GM21717 (cell line): ENCODE data around the gene KLK15.

Experiments used
- ATAC-seq: cut with Tn5 transposase; IDR thresholded peaks from one replicate; pipeline ENCODE4 v1.9.1; 2021; ENCODE audit warnings: mild to moderate bottlenecking, moderate library complexity; ENCODE audit not compliant: unreplicated experiment

The KLK15 gene

GRCh38 chr19:50833117-50833801, at the start of gene KLK15:
Gene KLK15, minus strand, starts transcription at chr19:50833574. Its CDS starts 2,082 bp downstream, at chr19:50831492.
- ATAC-seq: no peak

GRCh38 chr19:50882188-50882587, 48.8 kb upstream of the KLK15 start:
- ATAC-seq: no peak

- ATAC-seq: no peak
These were observed 46.9 kb upstream of the KLK15 start for GRCh38 chr19:50880241-50880640.

GRCh38 chr19:50878851-50879250, 45.5 kb upstream of the KLK15 start:
- ATAC-seq: no peak

- ATAC-seq: no peak
These were observed 44.0 kb upstream of the KLK15 start for GRCh38 chr19:50877338-50877737.

- no peak for ATAC-seq
These were observed 43.1 kb upstream of the KLK15 start for GRCh38 chr19:50876456-50876855.

GRCh38 chr19:50875795-50876422, 42.5 kb upstream of the KLK15 start:
- ATAC-seq: no peak

GRCh38 chr19:50874211-50874610, 40.8 kb upstream of the KLK15 start:
- ATAC-seq: no peak

- no peak for ATAC-seq
These were observed 39.7 kb upstream of the KLK15 start, which contains the start of gene KLK2 for GRCh38 chr19:50873056-50873455. Gene KLK2, plus strand, starts transcription at chr19:50873439. Its CDS starts 35 bp downstream, at chr19:50873474.

- no peak for ATAC-seq
These were observed 37.2 kb upstream of the KLK15 start for GRCh38 chr19:50870417-50871089.

GRCh38 chr19:50869479-50869878, 36.1 kb upstream of the KLK15 start:
- no peak for ATAC-seq

- no peak for ATAC-seq
These were observed 28.3 kb upstream of the KLK15 start for GRCh38 chr19:50861496-50862286.

- no peak for ATAC-seq
These were observed 27.6 kb upstream of the KLK15 start for GRCh38 chr19:50861010-50861409.

GRCh38 chr19:50859849-50860248, 26.5 kb upstream of the KLK15 start:
- no peak for ATAC-seq

- ATAC-seq: no peak
These were observed 25.5 kb upstream of the KLK15 start for GRCh38 chr19:50858886-50859285.

GRCh38 chr19:50857366-50857765, 24.0 kb upstream of the KLK15 start:
- ATAC-seq: no peak

- ATAC-seq: no peak
These were observed 21.4 kb upstream of the KLK15 start, which contains the start of gene KLK3 for GRCh38 chr19:50854636-50855410. Gene KLK3, plus strand, starts transcription at chr19:50854915. Its CDS starts 41 bp downstream, at chr19:50854956.

GRCh38 chr19:50851620-50852019, 18.2 kb upstream of the KLK15 start:
- ATAC-seq: no peak

GRCh38 chr19:50850738-50851137, 17.4 kb upstream of the KLK15 start:
- no peak for ATAC-seq

- ATAC-seq: no peak
These were observed 11.0 kb upstream of the KLK15 start for GRCh38 chr19:50844296-50844935.
